Measurements from ENCODE around the gene EEF1AKMT3.

DNA sequence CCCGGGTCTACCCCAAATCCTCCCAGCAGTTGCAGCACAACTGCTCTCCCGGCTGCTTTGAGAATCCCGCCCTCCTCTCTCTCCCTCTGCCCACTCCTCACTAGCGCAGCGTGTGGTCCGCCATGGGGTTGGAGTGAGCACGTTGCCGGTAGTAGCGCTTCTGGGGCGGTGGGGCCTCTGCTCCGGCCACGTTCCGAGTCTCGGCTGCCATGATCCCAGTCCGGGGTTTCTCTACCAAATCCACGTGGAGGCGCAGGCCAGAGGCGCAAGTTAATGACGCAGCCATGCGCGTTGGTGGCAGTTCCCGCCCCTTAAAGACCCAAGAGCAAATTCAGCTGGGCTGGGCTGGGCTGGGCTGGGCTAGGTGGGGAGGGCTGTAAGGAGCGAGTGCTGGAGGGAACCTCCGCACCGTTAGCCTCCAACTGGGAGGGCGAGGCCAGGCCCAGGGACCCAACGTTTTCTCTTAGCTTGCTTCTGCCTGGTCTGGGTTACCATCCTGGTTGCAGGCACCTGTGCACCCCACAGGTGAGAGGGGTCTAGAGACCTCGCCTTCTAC lies 463 bp upstream of the EEF1AKMT3 start, which contains the start of gene METTL1:
- TF ChIP-seq EZH2 (IDR thresholded peaks at IDR 0.05; ENCODE audit: borderline replicate concordance, low read depth, low read length, severe bottlenecking) = no peak
- TF ChIP-seq, protein P1, sequence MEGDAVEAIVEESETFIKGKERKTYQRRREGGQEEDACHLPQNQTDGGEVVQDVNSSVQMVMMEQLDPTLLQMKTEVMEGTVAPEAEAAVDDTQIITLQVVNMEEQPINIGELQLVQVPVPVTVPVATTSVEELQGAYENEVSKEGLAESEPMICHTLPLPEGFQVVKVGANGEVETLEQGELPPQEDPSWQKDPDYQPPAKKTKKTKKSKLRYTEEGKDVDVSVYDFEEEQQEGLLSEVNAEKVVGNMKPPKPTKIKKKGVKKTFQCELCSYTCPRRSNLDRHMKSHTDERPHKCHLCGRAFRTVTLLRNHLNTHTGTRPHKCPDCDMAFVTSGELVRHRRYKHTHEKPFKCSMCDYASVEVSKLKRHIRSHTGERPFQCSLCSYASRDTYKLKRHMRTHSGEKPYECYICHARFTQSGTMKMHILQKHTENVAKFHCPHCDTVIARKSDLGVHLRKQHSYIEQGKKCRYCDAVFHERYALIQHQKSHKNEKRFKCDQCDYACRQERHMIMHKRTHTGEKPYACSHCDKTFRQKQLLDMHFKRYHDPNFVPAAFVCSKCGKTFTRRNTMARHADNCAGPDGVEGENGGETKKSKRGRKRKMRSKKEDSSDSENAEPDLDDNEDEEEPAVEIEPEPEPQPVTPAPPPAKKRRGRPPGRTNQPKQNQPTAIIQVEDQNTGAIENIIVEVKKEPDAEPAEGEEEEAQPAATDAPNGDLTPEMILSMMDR (IDR thresholded peaks at IDR 0.05; ENCODE audit: borderline replicate concordance, extremely low read depth, low read length, poor library complexity, severe bottlenecking) = no peak

Measured in DND-41 (cell line).